Measurements from ENCODE around the gene SPATS2. TPM values are rescaled to one million over a fixed set of nuclear protein-coding genes. Genes with fewer than 3 reads are reported as not detected.

SPATS2 gene
- total and polyA plus RNA-seq, 2 of the 4 experiments (the other 2 are of a cell fraction), result 50.6 to 63.3 TPM

DNA sequence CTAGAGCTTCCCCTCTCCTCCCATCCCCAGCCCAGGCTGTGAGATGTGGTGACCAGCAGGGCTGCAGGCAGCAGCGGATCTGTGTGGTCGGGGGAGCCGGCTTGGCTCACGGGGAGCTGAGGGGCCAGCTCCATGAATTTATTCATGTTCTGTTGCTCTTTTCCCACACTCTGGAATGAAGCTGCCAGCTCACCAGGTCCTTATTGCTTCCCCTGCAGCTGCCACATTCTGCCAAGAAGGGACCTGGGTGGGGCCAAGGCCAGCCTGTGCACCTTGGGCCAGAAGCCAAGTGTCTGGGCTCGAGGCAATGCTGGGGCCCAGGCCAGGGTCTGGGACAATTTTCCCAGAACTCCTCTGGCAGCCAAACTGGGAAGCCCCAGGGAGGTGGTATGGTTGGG, 27.8 kb upstream of the SPATS2 start:
- Histone ChIP-seq H4K5ac (ENCODE audit: low read depth, low read length) (no peak overlapping the region), H3K4me1 (ENCODE audit: control insufficient read depth, insufficient read depth, low read length) (peaks cover 5% of the 10 kb centered on the region; the same call in 1 of the 2 replicates), H2BK120ac (ENCODE audit: low read depth, low read length) (no peak overlapping the region), H3K23ac (ENCODE audit: low read depth, low read length) (no peak overlapping the region), H2BK20ac (ENCODE audit: low read depth, low read length) (no peak overlapping the region), H2BK5ac (ENCODE audit: low read depth, low read length, poor library complexity, severe bottlenecking) (no peak overlapping the region), H3K9me3 (ENCODE audit: control insufficient read depth, insufficient read depth, low read length) (no peaks in the 10 kb centered on the region), H3K36me3 (ENCODE audit: control insufficient read depth, insufficient read depth, low read length) (no peaks in the 10 kb centered on the region), H2BK15ac (ENCODE audit: low read depth, low read length) (no peak overlapping the region), H3K9me1 (ENCODE audit: insufficient read depth, low read length) (peaks cover 5% of the 10 kb centered on the region; the same call in 1 of the 2 replicates), H4K91ac (ENCODE audit: insufficient read depth, low read depth, low read length) (no peak overlapping the region), H3K4me3 (ENCODE audit: insufficient read depth, low read depth, low read length) (no peak overlapping the region), H3K4ac (ENCODE audit: low read depth, low read length) (no peak overlapping the region), H3K14ac (replicated peaks; ENCODE audit: low read depth, low read length) (no peak overlapping the region), H3K9ac (ENCODE audit: low read depth, low read length) (no peak overlapping the region), H2AFZ (replicated peaks; ENCODE audit: low read length, poor library complexity) (no peak overlapping the region), H3K18ac (ENCODE audit: low read depth, low read length) (no peak overlapping the region), H2AK5ac (ENCODE audit: low read depth, low read length) (no peak overlapping the region), H3K79me1 (ENCODE audit: low read depth in 1 of 2, low read length in 2 of 2) (no peaks in the 10 kb centered on the region), H3K56ac (ENCODE audit: extremely low read depth, insufficient read depth, low read length) (no peak overlapping the region), H3K27me3 (ENCODE audit: control insufficient read depth, insufficient read depth, low read length) (peaks cover 89% of the 10 kb centered on the region), H2AK9ac (replicated peaks; ENCODE audit: low read depth, low read length, poor library complexity) (no peak overlapping the region), H4K20me1 (ENCODE audit: insufficient read depth, low read length) (0 out of 2 replicates have a peak, but pooled peaks cover 5% of the 10 kb centered on the region), H3K4me2 (ENCODE audit: low read depth, low read length) (no peak overlapping the region), H3K27ac (ENCODE audit: insufficient read depth, low read length) (no peak overlapping the region), H4K8ac (ENCODE audit: low read depth in 2 of 2, low read length in 2 of 2) (no peak overlapping the region)
- BruUV-seq (replicated peaks), result no TSS peak
- intact Hi-C loops (cut with micrococcal nuclease), result no loop called here
- DNase-seq (no peak), ATAC-seq (ENCODE audit: low read depth) (no peak)
- POLR2A ChIA-PET (ENCODE audit: unreplicated experiment), result no interaction called here
- 40% methylated on average over 3 of the region's 5 CpGs; no CpG with 5 or more reads in 1 of the 2 experiments for WGBS, 2 experiments (ENCODE audit: extremely low coverage in 2 of 2, insufficient read length in 1 of 2)
- in situ Hi-C loops (cut with MboI; ENCODE audit: low sequenced_read_pairs), result no loop called here
- CTCF ChIA-PET, result interaction anchor here (0.6 to 0.9 kb wide), 2 partner anchors 8 to 21 kb away, joined by 5 to 10 read pairs; partner anchors contain the start of gene DNAJC22
- dilution Hi-C loops (cut with HindIII; ENCODE audit: low sequenced_read_pairs, unreplicated experiment), result no loop called here
- no peak for TF ChIP-seq MAFK (IDR thresholded peaks at IDR 0.05; ENCODE audit: low read depth, low read length)
- TF ChIP-seq CTCF (conservative IDR thresholded peaks at IDR 0.05; ENCODE audit: low read depth, low read length), result no peak
- no peak for TF ChIP-seq NFE2L2 (IDR thresholded peaks at IDR 0.05; ENCODE audit: low read depth, low read length)
- TF ChIP-seq, protein P1, sequence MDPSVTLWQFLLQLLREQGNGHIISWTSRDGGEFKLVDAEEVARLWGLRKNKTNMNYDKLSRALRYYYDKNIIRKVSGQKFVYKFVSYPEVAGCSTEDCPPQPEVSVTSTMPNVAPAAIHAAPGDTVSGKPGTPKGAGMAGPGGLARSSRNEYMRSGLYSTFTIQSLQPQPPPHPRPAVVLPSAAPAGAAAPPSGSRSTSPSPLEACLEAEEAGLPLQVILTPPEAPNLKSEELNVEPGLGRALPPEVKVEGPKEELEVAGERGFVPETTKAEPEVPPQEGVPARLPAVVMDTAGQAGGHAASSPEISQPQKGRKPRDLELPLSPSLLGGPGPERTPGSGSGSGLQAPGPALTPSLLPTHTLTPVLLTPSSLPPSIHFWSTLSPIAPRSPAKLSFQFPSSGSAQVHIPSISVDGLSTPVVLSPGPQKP (IDR thresholded peaks at IDR 0.05; ENCODE audit: borderline replicate concordance, low read depth, low read length), result no peak
- no peak for TF ChIP-seq FOS (IDR thresholded peaks at IDR 0.05; ENCODE audit: low read depth, low read length)
- TF ChIP-seq POLR2A (IDR thresholded peaks at IDR 0.05; ENCODE audit: low read depth, low read length), result no peak
- no peak for TF ChIP-seq MAZ (IDR thresholded peaks at IDR 0.05; ENCODE audit: borderline replicate concordance, low read depth, low read length)
- TF ChIP-seq CEBPB (IDR thresholded peaks at IDR 0.05; ENCODE audit: low read depth, low read length), result no peak
- TF ChIP-seq RFX5 (IDR thresholded peaks at IDR 0.05; ENCODE audit: low read depth, low read length), result no peak
- no peak for TF ChIP-seq RAD21 (IDR thresholded peaks at IDR 0.05; ENCODE audit: low read length)
- TF ChIP-seq CHD1 (IDR thresholded peaks at IDR 0.05; ENCODE audit: low read depth, low read length), result no peak
- TF ChIP-seq BHLHE40 (IDR thresholded peaks at IDR 0.05; ENCODE audit: low read depth, low read length), result no peak
- TF ChIP-seq RCOR1 (IDR thresholded peaks at IDR 0.05; ENCODE audit: insufficient replicate concordance, low read length), result no peak

All from IMR-90 (cell line).